Measurements from ENCODE around the gene TYROBP.

- TF ChIP-seq CTCF (IDR thresholded peaks at IDR 0.05) (no peak), POLR2A (IDR thresholded peaks at IDR 0.05) (no peak)
These were observed 38.1 kb upstream of the TYROBP start for GRCh38 chr19:35946203-35946602.

Data from prostate gland (tissue), 2 donors.